ENCODE measurements around the gene SRRM3. TPM values are rescaled to one million over a fixed set of nuclear protein-coding genes. Genes with fewer than 3 reads are reported as not detected.

Gene SRRM3
- total and polyA plus RNA-seq, 9 of the 15 experiments (the other 6 are each of a cell fraction or from before 2014, with no cell fraction given) = 0.04 to 0.91 (median 0.46) TPM; not detected in 2

DNA sequence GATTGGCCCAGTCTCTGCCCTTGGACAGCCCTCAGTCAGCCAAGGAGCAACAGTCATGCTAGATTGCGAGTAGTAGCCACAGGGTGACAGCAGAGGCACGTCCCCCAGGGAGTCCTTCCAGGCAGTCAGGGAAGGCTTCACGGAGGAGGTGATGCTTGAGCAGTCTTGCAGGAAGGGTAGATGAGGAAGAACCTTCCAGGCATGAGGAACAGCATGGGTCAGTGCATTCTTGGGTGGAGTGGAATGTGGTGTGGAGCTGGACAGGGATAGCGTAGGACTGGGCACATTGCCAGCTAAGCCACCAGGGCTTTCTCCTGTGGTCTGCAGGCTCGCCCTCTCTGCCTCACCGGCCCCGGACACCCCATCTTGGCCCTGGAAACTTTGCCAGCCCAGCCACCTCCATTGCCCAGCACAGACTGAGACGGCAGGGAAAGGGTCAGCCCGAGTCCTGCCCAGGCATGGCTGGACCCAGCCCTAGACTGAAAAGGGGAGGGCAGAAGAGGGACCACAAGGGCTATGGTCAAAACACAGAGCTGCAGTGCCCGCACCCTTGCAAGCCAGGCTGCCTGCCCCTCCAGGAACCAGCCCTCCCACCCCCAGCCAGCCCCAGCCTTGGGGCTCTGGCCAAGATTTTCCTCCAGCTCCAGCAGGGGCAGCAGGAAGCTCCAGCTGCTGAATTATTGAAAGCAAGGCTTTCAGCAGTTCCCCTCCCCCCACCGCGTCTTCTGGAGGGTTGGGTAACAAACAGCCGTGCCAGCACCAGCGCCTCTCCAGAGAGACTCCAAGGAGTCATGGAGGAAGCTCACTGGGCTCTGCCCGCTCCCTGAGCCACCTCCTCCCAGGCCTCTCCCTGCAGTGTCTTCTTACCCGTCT lies 18.7 kb downstream of the SRRM3 start (continued):
- TF ChIP-seq, protein P1, sequence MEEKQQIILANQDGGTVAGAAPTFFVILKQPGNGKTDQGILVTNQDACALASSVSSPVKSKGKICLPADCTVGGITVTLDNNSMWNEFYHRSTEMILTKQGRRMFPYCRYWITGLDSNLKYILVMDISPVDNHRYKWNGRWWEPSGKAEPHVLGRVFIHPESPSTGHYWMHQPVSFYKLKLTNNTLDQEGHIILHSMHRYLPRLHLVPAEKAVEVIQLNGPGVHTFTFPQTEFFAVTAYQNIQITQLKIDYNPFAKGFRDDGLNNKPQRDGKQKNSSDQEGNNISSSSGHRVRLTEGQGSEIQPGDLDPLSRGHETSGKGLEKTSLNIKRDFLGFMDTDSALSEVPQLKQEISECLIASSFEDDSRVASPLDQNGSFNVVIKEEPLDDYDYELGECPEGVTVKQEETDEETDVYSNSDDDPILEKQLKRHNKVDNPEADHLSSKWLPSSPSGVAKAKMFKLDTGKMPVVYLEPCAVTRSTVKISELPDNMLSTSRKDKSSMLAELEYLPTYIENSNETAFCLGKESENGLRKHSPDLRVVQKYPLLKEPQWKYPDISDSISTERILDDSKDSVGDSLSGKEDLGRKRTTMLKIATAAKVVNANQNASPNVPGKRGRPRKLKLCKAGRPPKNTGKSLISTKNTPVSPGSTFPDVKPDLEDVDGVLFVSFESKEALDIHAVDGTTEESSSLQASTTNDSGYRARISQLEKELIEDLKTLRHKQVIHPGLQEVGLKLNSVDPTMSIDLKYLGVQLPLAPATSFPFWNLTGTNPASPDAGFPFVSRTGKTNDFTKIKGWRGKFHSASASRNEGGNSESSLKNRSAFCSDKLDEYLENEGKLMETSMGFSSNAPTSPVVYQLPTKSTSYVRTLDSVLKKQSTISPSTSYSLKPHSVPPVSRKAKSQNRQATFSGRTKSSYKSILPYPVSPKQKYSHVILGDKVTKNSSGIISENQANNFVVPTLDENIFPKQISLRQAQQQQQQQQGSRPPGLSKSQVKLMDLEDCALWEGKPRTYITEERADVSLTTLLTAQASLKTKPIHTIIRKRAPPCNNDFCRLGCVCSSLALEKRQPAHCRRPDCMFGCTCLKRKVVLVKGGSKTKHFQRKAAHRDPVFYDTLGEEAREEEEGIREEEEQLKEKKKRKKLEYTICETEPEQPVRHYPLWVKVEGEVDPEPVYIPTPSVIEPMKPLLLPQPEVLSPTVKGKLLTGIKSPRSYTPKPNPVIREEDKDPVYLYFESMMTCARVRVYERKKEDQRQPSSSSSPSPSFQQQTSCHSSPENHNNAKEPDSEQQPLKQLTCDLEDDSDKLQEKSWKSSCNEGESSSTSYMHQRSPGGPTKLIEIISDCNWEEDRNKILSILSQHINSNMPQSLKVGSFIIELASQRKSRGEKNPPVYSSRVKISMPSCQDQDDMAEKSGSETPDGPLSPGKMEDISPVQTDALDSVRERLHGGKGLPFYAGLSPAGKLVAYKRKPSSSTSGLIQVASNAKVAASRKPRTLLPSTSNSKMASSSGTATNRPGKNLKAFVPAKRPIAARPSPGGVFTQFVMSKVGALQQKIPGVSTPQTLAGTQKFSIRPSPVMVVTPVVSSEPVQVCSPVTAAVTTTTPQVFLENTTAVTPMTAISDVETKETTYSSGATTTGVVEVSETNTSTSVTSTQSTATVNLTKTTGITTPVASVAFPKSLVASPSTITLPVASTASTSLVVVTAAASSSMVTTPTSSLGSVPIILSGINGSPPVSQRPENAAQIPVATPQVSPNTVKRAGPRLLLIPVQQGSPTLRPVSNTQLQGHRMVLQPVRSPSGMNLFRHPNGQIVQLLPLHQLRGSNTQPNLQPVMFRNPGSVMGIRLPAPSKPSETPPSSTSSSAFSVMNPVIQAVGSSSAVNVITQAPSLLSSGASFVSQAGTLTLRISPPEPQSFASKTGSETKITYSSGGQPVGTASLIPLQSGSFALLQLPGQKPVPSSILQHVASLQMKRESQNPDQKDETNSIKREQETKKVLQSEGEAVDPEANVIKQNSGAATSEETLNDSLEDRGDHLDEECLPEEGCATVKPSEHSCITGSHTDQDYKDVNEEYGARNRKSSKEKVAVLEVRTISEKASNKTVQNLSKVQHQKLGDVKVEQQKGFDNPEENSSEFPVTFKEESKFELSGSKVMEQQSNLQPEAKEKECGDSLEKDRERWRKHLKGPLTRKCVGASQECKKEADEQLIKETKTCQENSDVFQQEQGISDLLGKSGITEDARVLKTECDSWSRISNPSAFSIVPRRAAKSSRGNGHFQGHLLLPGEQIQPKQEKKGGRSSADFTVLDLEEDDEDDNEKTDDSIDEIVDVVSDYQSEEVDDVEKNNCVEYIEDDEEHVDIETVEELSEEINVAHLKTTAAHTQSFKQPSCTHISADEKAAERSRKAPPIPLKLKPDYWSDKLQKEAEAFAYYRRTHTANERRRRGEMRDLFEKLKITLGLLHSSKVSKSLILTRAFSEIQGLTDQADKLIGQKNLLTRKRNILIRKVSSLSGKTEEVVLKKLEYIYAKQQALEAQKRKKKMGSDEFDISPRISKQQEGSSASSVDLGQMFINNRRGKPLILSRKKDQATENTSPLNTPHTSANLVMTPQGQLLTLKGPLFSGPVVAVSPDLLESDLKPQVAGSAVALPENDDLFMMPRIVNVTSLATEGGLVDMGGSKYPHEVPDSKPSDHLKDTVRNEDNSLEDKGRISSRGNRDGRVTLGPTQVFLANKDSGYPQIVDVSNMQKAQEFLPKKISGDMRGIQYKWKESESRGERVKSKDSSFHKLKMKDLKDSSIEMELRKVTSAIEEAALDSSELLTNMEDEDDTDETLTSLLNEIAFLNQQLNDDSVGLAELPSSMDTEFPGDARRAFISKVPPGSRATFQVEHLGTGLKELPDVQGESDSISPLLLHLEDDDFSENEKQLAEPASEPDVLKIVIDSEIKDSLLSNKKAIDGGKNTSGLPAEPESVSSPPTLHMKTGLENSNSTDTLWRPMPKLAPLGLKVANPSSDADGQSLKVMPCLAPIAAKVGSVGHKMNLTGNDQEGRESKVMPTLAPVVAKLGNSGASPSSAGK (IDR thresholded peaks at IDR 0.05) = no peak
- TF ChIP-seq, protein P2, sequence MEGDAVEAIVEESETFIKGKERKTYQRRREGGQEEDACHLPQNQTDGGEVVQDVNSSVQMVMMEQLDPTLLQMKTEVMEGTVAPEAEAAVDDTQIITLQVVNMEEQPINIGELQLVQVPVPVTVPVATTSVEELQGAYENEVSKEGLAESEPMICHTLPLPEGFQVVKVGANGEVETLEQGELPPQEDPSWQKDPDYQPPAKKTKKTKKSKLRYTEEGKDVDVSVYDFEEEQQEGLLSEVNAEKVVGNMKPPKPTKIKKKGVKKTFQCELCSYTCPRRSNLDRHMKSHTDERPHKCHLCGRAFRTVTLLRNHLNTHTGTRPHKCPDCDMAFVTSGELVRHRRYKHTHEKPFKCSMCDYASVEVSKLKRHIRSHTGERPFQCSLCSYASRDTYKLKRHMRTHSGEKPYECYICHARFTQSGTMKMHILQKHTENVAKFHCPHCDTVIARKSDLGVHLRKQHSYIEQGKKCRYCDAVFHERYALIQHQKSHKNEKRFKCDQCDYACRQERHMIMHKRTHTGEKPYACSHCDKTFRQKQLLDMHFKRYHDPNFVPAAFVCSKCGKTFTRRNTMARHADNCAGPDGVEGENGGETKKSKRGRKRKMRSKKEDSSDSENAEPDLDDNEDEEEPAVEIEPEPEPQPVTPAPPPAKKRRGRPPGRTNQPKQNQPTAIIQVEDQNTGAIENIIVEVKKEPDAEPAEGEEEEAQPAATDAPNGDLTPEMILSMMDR (IDR thresholded peaks at IDR 0.05 in 2 of 3, conservative IDR thresholded peaks at IDR 0.05 in 1 of 3; ENCODE audit: insufficient read depth in 2 of 3, low read depth in 1 of 3, low read length in 3 of 3) = peak; percentile 59 to 73 (median 65); a peak in 5 of 6 replicates
- TF ChIP-seq EZH2 (IDR thresholded peaks at IDR 0.05; ENCODE audit: borderline replicate concordance, low read depth, low read length) (no peak), POLR2H (tag; IDR thresholded peaks at IDR 0.05; ENCODE audit: low read depth) (no peak), ZBTB11 (CRISPR knock-in tag; IDR thresholded peaks at IDR 0.05) (no peak)
- TF ChIP-seq, protein P3, sequence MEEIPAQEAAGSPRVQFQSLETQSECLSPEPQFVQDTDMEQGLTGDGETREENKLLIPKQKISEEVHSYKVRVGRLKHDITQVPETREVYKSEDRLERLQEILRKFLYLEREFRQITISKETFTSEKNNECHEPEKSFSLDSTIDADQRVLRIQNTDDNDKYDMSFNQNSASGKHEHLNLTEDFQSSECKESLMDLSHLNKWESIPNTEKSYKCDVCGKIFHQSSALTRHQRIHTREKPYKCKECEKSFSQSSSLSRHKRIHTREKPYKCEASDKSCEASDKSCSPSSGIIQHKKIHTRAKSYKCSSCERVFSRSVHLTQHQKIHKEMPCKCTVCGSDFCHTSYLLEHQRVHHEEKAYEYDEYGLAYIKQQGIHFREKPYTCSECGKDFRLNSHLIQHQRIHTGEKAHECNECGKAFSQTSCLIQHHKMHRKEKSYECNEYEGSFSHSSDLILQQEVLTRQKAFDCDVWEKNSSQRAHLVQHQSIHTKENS (CRISPR knock-in tag; IDR thresholded peaks at IDR 0.05) = no peak

Data from K562 (cell line).